ENCODE data around the gene MAGI1.
A peak's percentile ranks its signal among the peaks of the same experiment; 100 is the strongest.

MAGI1 gene

GRCh38 chr3:65936908-65937638 is 101.6 kb downstream of the MAGI1 start:
- DNase-seq (ENCODE audit: low read depth in 1 of 2, low spot score in 1 of 2) = peak in 1 of 2 experiments; percentile 13
- Histone ChIP-seq H3K27me3 (ENCODE audit: insufficient read depth, poor library complexity, severe bottlenecking) (no peaks in the 10 kb centered on the region), H3K27ac (replicated peaks) (no peak overlapping the region), H3K4me3 (replicated peaks; ENCODE audit: insufficient read depth, low read length) (no peak overlapping the region)
- 0 out of 2 replicates have a peak, but pooled peaks have one; percentile 45 for TF ChIP-seq POLR2AphosphoS5 (IDR thresholded peaks at IDR 0.05; ENCODE audit: low read depth)
- no peak for TF ChIP-seq REST (IDR thresholded peaks at IDR 0.05; ENCODE audit: insufficient replicate concordance, low read depth)

- no peak overlapping the region for H3K27ac ChIP-seq (replicated peaks)
- TF ChIP-seq POLR2AphosphoS5 (IDR thresholded peaks at IDR 0.05; ENCODE audit: low read depth) = no peak
- TF ChIP-seq REST (IDR thresholded peaks at IDR 0.05; ENCODE audit: insufficient replicate concordance, low read depth) = peak; percentile 85
- no peak for TF ChIP-seq CTCF (IDR thresholded peaks at IDR 0.05; ENCODE audit: insufficient read depth, low read length)
- H3K27me3 ChIP-seq (ENCODE audit: insufficient read depth, poor library complexity, severe bottlenecking) = no peaks in the 10 kb centered on the region
- DNase-seq (ENCODE audit: low read depth in 1 of 2, low spot score in 1 of 2) = no peak
- H3K4me3 ChIP-seq (replicated peaks; ENCODE audit: insufficient read depth, low read length) = no peak overlapping the region
These were observed 103.0 kb downstream of the MAGI1 start for GRCh38 chr3:65935724-65936123.

GRCh38 chr3:65930648-65931047 is 108.1 kb downstream of the MAGI1 start:
- DNase-seq (ENCODE audit: low read depth in 1 of 2, low spot score in 1 of 2) = no peak
- H3K27ac ChIP-seq (replicated peaks) = no peak overlapping the region
- TF ChIP-seq SPI1 (IDR thresholded peaks at IDR 0.05; ENCODE audit: borderline replicate concordance, low read depth) = no peak
- H3K4me3 ChIP-seq (replicated peaks; ENCODE audit: insufficient read depth, low read length) = no peak overlapping the region
- H3K27me3 ChIP-seq (ENCODE audit: insufficient read depth, poor library complexity, severe bottlenecking) = no peaks in the 10 kb centered on the region

- DNase-seq (ENCODE audit: low read depth in 1 of 2, low spot score in 1 of 2) = no peak
- Histone ChIP-seq H3K4me3 (replicated peaks; ENCODE audit: insufficient read depth, low read length) (no peak overlapping the region), H3K27ac (replicated peaks) (no peak overlapping the region), H3K27me3 (ENCODE audit: insufficient read depth, poor library complexity, severe bottlenecking) (no peaks in the 10 kb centered on the region)
- TF ChIP-seq GABPA (IDR thresholded peaks at IDR 0.05; ENCODE audit: low read depth) (no peak), SPI1 (IDR thresholded peaks at IDR 0.05; ENCODE audit: borderline replicate concordance, low read depth) (no peak), CTCF (IDR thresholded peaks at IDR 0.05; ENCODE audit: insufficient read depth, low read length) (no peak), POLR2AphosphoS5 (IDR thresholded peaks at IDR 0.05; ENCODE audit: low read depth) (no peak), REST (IDR thresholded peaks at IDR 0.05; ENCODE audit: insufficient replicate concordance, low read depth) (no peak)
These were observed 110.6 kb downstream of the MAGI1 start for GRCh38 chr3:65928110-65928509.

Data from HL-60 (cell line).